Type B pancreatic cell (in vitro differentiated cells): ENCODE data around the gene SLC35E3. TPM values are rescaled to one million over a fixed set of nuclear protein-coding genes. Genes with fewer than 3 reads are reported as not detected.

Experiments used
- DNase-seq: peaks from one replicate; pipeline ENCODE4 v3.0.0; 2021; ENCODE audit warnings: mixed read lengths; ENCODE audit not compliant: unreplicated experiment; ENCODE audit errors: extremely low spot score
- H3K27ac Mint-ChIP-seq: 2 replicates; pipeline ENCODE4 v1.8.0; 2021; ENCODE audit warnings: mild to moderate bottlenecking, mixed read lengths
- H3K27me3 Mint-ChIP-seq: 2 replicates; pipeline ENCODE4 v1.8.0; 2021; ENCODE audit warnings: mixed read lengths
- H3K36me3 Mint-ChIP-seq: 2 replicates; pipeline ENCODE4 v1.8.0; 2021; ENCODE audit warnings: mixed read lengths
- H3K4me1 Mint-ChIP-seq: one replicate; pipeline ENCODE4 v1.8.0; 2021; ENCODE audit warnings: mixed read lengths; ENCODE audit not compliant: unreplicated experiment
- H3K4me3 Mint-ChIP-seq: 2 replicates; pipeline ENCODE4 v1.8.0; 2021; ENCODE audit warnings: mild to moderate bottlenecking, mixed read lengths
- H3K9me3 Mint-ChIP-seq: 2 replicates; pipeline ENCODE4 v1.8.0; 2021; ENCODE audit warnings: mixed read lengths
- total RNA-seq: library from RNA; stranded (reverse); gene quantifications from 2 replicates; pipeline ENCODE4 v1.2.1, GENCODE V29; 2021; ENCODE audit warnings: low replicate concordance
- TF ChIP-seq, protein P1 (sequence below): fragments of 200-600 bp; sonication (generic); conservative IDR thresholded peaks from 2 replicates; pipeline ENCODE4 v1.5.0; 2021; ENCODE audit warnings: antibody characterized with exemption, mild to moderate bottlenecking

SLC35E3 gene
- total RNA-seq, 1 donor from 2014 or later: 10.7 TPM

DNA sequence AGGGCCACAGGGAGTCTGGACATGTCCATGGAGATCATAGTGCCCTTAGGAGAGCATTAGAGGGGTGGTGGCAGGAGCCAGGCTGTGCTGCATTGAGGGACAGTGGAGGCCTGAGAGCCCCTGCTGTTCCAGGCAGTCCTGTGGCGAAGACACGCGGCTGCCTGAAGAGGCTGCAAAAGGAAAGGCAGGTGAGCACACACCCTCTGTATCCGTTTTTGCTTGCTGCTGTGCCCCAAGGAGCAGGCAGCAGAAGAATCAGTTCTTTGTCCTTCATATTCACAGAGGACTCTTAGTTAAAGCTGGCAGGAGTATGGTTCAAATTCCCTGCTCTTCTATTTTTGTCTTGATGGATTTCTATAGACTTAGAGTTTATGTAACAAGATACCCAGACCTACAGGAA lies 4.5 kb downstream of the SLC35E3 start:
- no peak overlapping the region for H3K27ac Mint-ChIP-seq
- peaks cover 17% of the 10 kb centered on the region for H3K4me1 Mint-ChIP-seq
- no peak overlapping the region for H3K4me3 Mint-ChIP-seq
- peaks cover 22% of the 10 kb centered on the region for H3K36me3 Mint-ChIP-seq
- DNase-seq: no peak
- H3K27me3 Mint-ChIP-seq: no peaks in the 10 kb centered on the region
- H3K9me3 Mint-ChIP-seq: no peaks in the 10 kb centered on the region
- TF ChIP-seq, protein P1, sequence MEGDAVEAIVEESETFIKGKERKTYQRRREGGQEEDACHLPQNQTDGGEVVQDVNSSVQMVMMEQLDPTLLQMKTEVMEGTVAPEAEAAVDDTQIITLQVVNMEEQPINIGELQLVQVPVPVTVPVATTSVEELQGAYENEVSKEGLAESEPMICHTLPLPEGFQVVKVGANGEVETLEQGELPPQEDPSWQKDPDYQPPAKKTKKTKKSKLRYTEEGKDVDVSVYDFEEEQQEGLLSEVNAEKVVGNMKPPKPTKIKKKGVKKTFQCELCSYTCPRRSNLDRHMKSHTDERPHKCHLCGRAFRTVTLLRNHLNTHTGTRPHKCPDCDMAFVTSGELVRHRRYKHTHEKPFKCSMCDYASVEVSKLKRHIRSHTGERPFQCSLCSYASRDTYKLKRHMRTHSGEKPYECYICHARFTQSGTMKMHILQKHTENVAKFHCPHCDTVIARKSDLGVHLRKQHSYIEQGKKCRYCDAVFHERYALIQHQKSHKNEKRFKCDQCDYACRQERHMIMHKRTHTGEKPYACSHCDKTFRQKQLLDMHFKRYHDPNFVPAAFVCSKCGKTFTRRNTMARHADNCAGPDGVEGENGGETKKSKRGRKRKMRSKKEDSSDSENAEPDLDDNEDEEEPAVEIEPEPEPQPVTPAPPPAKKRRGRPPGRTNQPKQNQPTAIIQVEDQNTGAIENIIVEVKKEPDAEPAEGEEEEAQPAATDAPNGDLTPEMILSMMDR: no peak

DNA sequence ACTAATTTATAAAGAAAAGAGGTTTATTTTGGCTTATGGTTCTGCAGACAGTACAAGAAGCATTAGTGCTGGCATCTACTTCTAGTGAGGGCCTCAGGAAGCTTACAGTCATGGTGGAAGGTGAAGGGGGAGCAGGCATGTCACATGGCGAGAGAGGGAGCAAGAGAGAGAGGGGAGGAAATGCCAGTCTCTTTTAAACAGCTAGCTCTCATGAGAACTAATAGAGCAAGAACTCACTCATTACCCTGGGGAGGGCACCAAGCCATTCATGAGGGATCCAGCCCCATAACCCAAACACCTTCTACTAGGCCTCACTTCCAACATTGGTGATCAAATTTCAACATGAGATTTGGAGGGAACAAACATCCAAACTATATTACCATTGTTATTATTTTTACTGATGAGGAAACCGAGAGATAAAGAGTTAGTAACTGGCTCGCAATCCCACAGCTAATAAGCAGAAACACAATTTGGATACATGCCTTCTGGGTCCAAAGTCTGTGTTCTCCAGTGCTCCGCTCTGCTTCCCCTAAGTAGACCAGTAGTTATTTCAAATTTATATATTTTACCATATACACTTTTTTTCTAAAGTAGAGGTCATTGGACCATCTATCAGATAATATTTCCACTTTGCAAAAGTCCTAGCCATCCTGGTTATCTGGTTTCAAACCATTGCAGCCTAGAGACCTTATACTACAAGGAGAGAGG lies 9.7 kb downstream of the SLC35E3 start:
- Mint-ChIP-seq H3K4me3 (no peak overlapping the region), H3K36me3 (peaks cover 33% of the 10 kb centered on the region), H3K27ac (no peak overlapping the region), H3K9me3 (no peaks in the 10 kb centered on the region), H3K4me1 (no peaks in the 10 kb centered on the region), H3K27me3 (no peaks in the 10 kb centered on the region)
- TF ChIP-seq, protein P1: no peak
- no peak for DNase-seq

GRCh38 chr12:68759852-68760251 lies 13.9 kb downstream of the SLC35E3 start:
- Mint-ChIP-seq H3K36me3 (peaks cover 51% of the 10 kb centered on the region), H3K4me3 (no peak overlapping the region), H3K27me3 (no peaks in the 10 kb centered on the region), H3K4me1 (no peaks in the 10 kb centered on the region), H3K27ac (no peak overlapping the region), H3K9me3 (no peaks in the 10 kb centered on the region)
- no peak for DNase-seq
- TF ChIP-seq, protein P1: no peak

- DNase-seq: no peak
- Mint-ChIP-seq H3K27me3 (no peaks in the 10 kb centered on the region), H3K27ac (no peak overlapping the region), H3K9me3 (no peaks in the 10 kb centered on the region), H3K4me1 (no peaks in the 10 kb centered on the region), H3K4me3 (no peak overlapping the region), H3K36me3 (peaks cover 43% of the 10 kb centered on the region)
- TF ChIP-seq, protein P1: no peak
Observed at GRCh38 chr12:68760806-68761441, 14.9 kb downstream of the SLC35E3 start.

- no peaks in the 10 kb centered on the region for H3K4me1 Mint-ChIP-seq
- H3K4me3 Mint-ChIP-seq: no peak overlapping the region
- no peak overlapping the region for H3K27ac Mint-ChIP-seq
- H3K36me3 Mint-ChIP-seq: peaks cover 43% of the 10 kb centered on the region
- TF ChIP-seq, protein P1: no peak
- no peaks in the 10 kb centered on the region for H3K27me3 Mint-ChIP-seq
- no peaks in the 10 kb centered on the region for H3K9me3 Mint-ChIP-seq
- no peak for DNase-seq
Observed at GRCh38 chr12:68761442-68761812, 15.5 kb downstream of the SLC35E3 start.
